ENCODE data around the gene ATMIN. TPM values are rescaled to one million over a fixed set of nuclear protein-coding genes. Genes with fewer than 3 reads are reported as not detected.

ATMIN gene
- total and polyA plus RNA-seq, 2 of the 13 experiments (the other 11 are each of a cell fraction or from before 2014, with no cell fraction given) = 34.6 to 60.4 TPM

DNA sequence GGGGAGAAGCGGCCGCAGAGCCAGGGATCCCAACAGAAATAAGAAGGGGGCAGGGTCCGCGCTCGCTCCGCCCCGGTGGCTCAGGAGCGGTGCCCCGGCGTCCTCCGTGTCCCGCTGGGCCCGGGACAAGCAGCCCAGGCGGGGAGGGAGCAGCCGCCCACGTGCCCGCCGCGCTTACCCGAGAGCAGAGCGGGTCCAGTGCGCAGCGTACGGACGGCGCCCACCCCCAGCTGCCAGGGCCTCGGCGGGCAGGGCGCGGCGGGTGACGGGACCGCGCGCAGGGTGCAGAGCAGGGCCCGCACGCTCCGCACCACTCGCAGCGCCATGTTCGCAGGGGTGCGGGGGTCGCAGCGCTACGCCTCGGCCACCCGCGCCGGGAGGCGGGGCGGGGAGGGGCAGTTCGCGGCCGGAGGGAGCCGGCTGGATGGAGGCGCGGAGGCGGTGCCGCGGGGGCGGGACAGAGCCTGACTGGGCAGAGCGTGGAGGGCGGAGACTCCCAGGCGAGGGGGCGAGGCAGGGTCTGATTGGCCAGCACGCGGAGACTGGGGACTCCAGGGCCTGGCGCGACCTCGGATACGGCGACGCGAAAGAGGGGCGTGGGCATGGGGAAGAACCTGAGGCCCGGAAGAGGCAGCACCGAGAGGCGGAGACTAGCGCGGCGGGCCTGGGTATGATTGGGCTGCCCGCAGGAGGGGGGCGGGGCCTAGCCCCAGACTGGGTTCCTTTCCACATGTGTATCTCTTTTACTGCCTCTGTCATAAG is 60.5 kb downstream of the ATMIN start, which contains the start of gene GCSH (continued):
- TF ChIP-seq, protein P1, sequence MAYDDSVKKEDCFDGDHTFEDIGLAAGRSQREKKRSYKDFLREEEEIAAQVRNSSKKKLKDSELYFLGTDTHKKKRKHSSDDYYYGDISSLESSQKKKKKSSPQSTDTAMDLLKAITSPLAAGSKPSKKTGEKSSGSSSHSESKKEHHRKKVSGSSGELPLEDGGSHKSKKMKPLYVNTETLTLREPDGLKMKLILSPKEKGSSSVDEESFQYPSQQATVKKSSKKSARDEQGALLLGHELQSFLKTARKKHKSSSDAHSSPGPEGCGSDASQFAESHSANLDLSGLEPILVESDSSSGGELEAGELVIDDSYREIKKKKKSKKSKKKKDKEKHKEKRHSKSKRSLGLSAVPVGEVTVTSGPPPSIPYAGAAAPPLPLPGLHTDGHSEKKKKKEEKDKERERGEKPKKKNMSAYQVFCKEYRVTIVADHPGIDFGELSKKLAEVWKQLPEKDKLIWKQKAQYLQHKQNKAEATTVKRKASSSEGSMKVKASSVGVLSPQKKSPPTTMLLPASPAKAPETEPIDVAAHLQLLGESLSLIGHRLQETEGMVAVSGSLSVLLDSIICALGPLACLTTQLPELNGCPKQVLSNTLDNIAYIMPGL (CRISPR knock-in tag; IDR thresholded peaks at IDR 0.05; ENCODE audit: borderline replicate concordance in 1 of 2, low read depth in 1 of 2) = peak; percentile 43 to 89
- TF ChIP-seq CENPT (CRISPR knock-in tag; IDR thresholded peaks at IDR 0.05; ENCODE audit: low read depth) (0 out of 2 replicates have a peak, but pooled peaks have one; percentile 54), ZNF816 (CRISPR knock-in tag; IDR thresholded peaks at IDR 0.05; ENCODE audit: borderline replicate concordance) (no peak; the same call in 1 of the 2 replicates), ZNF251 (CRISPR knock-in tag; IDR thresholded peaks at IDR 0.05) (no peak), KDM4B (CRISPR knock-in tag; IDR thresholded peaks at IDR 0.05) (no peak; the same call in 1 of the 2 replicates), ZMYM3 (CRISPR knock-in tag; IDR thresholded peaks at IDR 0.05) (no peak), SALL1 (CRISPR knock-in tag; IDR thresholded peaks at IDR 0.05) (peak; percentile 84), ZNF282 (IDR thresholded peaks at IDR 0.05; ENCODE audit: partially characterized antibody) (no peak), NFE2L1 (CRISPR knock-in tag; IDR thresholded peaks at IDR 0.05; ENCODE audit: borderline replicate concordance) (0 out of 2 replicates have a peak, but pooled peaks have one; percentile 80), CREM (IDR thresholded peaks at IDR 0.05) (0 out of 2 replicates have a peak, but pooled peaks have one; percentile 40), CREM (CRISPR knock-in tag; IDR thresholded peaks at IDR 0.05) (no peak), NR1H2 (CRISPR knock-in tag; IDR thresholded peaks at IDR 0.05; ENCODE audit: borderline replicate concordance, low read depth) (peak; percentile 62; the same call in 1 of the 2 replicates), ZFYVE20 (CRISPR knock-in tag; IDR thresholded peaks at IDR 0.05; ENCODE audit: borderline replicate concordance, low read depth) (0 out of 2 replicates have a peak, but pooled peaks have one; percentile 76), RBM22 (optimal IDR thresholded peaks at IDR 0.05; ENCODE audit: low read length) (no peak), ZNF605 (CRISPR knock-in tag; IDR thresholded peaks at IDR 0.05) (peak; percentile 61)
- TF ChIP-seq, protein P2, sequence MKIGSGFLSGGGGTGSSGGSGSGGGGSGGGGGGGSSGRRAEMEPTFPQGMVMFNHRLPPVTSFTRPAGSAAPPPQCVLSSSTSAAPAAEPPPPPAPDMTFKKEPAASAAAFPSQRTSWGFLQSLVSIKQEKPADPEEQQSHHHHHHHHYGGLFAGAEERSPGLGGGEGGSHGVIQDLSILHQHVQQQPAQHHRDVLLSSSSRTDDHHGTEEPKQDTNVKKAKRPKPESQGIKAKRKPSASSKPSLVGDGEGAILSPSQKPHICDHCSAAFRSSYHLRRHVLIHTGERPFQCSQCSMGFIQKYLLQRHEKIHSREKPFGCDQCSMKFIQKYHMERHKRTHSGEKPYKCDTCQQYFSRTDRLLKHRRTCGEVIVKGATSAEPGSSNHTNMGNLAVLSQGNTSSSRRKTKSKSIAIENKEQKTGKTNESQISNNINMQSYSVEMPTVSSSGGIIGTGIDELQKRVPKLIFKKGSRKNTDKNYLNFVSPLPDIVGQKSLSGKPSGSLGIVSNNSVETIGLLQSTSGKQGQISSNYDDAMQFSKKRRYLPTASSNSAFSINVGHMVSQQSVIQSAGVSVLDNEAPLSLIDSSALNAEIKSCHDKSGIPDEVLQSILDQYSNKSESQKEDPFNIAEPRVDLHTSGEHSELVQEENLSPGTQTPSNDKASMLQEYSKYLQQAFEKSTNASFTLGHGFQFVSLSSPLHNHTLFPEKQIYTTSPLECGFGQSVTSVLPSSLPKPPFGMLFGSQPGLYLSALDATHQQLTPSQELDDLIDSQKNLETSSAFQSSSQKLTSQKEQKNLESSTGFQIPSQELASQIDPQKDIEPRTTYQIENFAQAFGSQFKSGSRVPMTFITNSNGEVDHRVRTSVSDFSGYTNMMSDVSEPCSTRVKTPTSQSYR (CRISPR knock-in tag; IDR thresholded peaks at IDR 0.05; ENCODE audit: borderline replicate concordance) = 0 out of 2 replicates have a peak, but pooled peaks have one; percentile 11
- TF ChIP-seq, protein P3, sequence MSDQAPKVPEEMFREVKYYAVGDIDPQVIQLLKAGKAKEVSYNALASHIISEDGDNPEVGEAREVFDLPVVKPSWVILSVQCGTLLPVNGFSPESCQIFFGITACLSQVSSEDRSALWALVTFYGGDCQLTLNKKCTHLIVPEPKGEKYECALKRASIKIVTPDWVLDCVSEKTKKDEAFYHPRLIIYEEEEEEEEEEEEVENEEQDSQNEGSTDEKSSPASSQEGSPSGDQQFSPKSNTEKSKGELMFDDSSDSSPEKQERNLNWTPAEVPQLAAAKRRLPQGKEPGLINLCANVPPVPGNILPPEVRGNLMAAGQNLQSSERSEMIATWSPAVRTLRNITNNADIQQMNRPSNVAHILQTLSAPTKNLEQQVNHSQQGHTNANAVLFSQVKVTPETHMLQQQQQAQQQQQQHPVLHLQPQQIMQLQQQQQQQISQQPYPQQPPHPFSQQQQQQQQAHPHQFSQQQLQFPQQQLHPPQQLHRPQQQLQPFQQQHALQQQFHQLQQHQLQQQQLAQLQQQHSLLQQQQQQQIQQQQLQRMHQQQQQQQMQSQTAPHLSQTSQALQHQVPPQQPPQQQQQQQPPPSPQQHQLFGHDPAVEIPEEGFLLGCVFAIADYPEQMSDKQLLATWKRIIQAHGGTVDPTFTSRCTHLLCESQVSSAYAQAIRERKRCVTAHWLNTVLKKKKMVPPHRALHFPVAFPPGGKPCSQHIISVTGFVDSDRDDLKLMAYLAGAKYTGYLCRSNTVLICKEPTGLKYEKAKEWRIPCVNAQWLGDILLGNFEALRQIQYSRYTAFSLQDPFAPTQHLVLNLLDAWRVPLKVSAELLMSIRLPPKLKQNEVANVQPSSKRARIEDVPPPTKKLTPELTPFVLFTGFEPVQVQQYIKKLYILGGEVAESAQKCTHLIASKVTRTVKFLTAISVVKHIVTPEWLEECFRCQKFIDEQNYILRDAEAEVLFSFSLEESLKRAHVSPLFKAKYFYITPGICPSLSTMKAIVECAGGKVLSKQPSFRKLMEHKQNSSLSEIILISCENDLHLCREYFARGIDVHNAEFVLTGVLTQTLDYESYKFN (CRISPR knock-in tag; conservative IDR thresholded peaks at IDR 0.05) = no peak
- TF ChIP-seq, protein P4, sequence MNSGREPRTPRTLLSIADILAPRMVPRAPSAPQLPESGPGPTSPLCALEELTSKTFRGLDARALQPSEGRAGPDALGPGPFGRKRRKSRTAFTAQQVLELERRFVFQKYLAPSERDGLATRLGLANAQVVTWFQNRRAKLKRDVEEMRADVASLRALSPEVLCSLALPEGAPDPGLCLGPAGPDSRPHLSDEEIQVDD (CRISPR knock-in tag; IDR thresholded peaks at IDR 0.05; ENCODE audit: borderline replicate concordance) = peak; percentile 93
- TF ChIP-seq, protein P5, sequence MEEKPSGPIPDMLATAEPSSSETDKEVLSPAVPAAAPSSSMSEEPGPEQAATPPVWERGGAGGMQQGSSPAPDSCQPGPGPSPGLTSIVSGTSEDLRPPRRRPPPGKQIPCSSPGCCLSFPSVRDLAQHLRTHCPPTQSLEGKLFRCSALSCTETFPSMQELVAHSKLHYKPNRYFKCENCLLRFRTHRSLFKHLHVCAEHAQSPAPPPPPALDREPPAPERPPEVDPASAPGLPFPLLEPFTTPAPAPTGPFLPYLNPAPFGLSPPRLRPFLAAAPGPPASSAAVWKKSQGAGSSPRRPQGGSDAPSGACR (CRISPR knock-in tag; IDR thresholded peaks at IDR 0.05) = peak; percentile 63
